GM20000 (cell line): ENCODE data around the gene SPAG8.

Source experiments
- DNase-seq: peaks from one replicate; pipeline ENCODE4 v3.0.0; 2012; ENCODE audit warnings: low spot score
- CTCF ChIP-seq: IDR thresholded peaks from 2 replicates; pipeline ENCODE4 v1.5.1; 2012; ENCODE audit warnings: mild to moderate bottlenecking, control low read depth; ENCODE audit errors: extremely low read depth, missing control alignments

SPAG8 gene

DNA sequence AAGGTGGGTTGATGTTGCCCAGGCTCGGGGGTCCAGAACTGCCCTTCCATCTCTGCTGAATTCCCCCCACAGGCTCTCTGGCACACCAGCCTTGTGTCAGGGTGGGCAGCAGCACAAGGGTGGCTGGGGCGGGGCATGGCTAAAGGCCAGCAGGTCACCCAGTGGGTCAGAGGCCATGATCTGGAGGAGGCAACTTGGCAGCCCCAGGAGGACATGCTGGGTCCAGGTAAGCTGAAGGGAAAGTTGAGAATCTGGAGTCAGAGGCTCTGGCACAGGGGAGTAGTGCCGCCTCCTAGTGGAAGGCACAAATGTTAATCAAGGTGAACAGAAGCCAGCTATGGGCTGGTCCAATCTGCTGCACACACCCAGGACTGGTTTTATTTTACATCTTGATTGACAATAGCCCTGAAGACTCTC lies 23.2 kb upstream of the SPAG8 start:
- DNase-seq = no peak
- peak; percentile 4 for TF ChIP-seq CTCF

DNA sequence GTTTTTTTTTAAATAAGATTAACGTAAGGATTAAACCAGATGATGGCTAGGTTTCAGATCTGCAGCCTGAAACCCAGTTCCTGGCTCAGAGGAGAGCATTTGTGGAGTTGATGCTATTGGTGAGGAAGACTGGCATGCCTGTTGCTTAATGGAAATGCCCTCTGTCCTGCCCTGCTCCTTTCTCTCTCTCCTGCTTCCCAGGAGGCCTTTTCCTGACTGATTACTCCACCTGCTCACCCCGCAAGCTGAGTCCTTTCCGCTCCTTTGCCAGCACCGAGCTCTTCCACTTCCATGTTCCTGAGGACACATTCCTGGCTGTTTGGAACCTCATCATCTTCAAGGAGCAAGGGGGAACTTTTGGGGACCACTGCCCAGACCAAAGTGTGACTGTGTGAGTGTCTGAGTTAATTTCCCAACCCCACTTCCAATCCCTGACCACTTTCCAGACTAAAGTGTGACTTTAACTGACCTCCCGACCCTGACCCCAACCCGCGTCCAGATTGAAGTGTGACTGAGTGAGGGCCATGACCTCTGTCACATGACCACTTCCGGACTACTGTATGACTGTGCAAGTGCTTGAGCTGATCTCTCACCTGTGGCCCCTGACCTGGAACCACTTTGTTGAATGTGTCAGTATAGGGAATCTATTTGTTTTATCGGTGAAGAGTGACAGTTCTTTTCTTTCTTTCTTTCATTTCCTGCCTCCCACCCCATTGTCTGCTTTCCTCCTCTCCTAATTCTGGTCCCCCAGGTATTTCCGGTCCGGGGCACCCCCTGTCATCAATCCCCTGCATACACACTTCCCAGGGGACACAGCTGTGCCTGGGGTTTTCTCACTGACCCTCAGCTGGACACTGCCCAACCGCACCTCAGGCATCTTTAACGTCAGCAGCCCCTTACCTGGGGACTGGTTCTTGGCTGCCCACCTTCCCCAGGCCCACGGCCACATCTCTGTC lies 22.5 kb upstream of the SPAG8 start:
- TF ChIP-seq CTCF = no peak
- no peak for DNase-seq

DNA sequence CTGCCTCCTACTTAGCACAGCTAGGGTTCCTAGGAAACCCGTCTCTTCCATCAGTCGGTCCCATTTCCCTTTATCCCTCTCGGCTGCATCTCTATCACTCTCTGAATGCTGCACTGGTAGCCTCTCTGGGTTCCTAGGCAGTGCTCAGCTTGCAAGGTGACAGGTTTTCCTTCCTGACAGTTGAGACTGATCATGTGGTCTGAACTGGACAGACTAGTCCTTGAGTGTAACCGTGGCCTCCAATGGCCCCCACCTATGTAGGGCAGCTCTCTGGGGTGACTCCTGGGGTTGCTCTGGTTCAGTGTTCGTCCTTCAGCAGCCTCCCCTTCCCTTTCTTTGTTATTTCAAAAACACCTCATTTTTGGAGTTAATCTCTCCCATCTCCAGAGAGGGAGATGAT lies 20.8 kb upstream of the SPAG8 start:
- DNase-seq = no peak
- TF ChIP-seq CTCF = no peak

GRCh38 chr9:35831040-35831439 lies 19.0 kb upstream of the SPAG8 start:
- no peak for DNase-seq

GRCh38 chr9:35829764-35830096 lies 17.7 kb upstream of the SPAG8 start:
- no peak for DNase-seq
- TF ChIP-seq CTCF = no peak

More at GRCh38 chr9:35831040-35831439, 19.0 kb upstream of the SPAG8 start:
- no peak for TF ChIP-seq CTCF

GRCh38 chr9:35829084-35829763 lies 17.2 kb upstream of the SPAG8 start, which contains the start of gene TMEM8B:
Gene TMEM8B, plus strand, starts transcription at chr9:35829228. Its CDS starts 220 bp downstream, at chr9:35829448.
- no peak for TF ChIP-seq CTCF
- peak; percentile 95 for DNase-seq

DNA sequence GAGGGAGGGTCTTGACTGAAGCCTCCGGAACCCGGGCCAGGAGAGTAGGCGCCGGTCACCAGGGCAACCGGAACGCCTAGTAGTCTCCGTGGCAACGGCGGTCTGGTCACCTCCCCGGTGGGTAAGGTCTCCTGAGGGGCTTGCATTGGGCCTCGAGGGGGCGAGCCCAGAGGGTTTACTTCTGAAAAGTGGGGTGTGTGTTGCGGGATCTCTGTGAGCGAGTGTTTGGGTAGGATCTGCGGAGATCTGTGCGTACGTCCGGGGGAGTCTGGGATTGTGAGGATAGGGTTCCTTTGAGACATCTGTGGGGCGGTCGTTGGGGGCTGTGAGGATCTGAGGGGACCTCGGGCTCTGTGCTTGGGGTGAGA lies 16.6 kb upstream of the SPAG8 start, which contains the start of gene FAM221B:
TSS of gene FAM221B (minus strand) at position 17 of the 368 bp plus-strand sequence. CDS start 2,571 bp downstream, outside the sequence.
- DNase-seq = peak; percentile 40
- TF ChIP-seq CTCF = no peak
